Esophagus squamous epithelium (tissue), 4 donors: ENCODE data around the gene TRAPPC3L.

ENCODE experiments used
- CTCF ChIP-seq, 6 experiments: fragments of 450-650 bp in 4 of 6; fragments of 200-600 bp in 2 of 6; sonication (generic) in 2 of 6; IDR thresholded peaks; one replicate each; pipeline ENCODE4 v1.5.1; 2016 to 2019; ENCODE audit warnings: antibody characterized with exemption in 6 of 6, mild to moderate bottlenecking in 4 of 6, moderate library complexity in 4 of 6
- POLR2A ChIP-seq, 4 donors: fragments of 450-650 bp; IDR thresholded peaks; one replicate each; pipeline ENCODE4 v1.6.1; 2017; ENCODE audit warnings: antibody characterized with exemption in 4 of 4, mild to moderate bottlenecking in 4 of 4, moderate library complexity in 3 of 4

- TF ChIP-seq CTCF (IDR thresholded peaks at IDR 0.05): no peak
- no peak for TF ChIP-seq POLR2A (IDR thresholded peaks at IDR 0.05)
Observed at GRCh38 chr6:116528780-116529179, 16.7 kb downstream of the TRAPPC3L start.
